ENCODE measurements around the gene P4HB.

Gene P4HB

DNA sequence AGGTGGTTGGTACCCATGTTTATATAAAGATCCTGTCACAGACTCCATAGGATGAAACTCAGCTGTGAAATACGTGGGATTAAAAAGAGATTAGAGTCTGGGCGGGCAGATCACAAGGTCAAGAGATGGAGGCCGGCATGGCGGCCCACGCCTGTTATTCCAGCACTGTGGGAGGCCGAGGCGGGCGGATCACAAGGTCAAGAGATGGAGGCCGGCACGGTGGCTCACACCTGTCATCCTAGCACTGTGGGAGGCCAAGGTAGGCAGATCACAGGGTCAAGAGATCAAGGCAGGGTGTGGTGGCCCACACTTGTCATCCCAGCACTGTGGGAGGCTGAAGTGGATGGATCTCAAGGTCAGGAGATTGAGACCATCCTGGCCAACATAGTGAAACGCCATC is 35.1 kb upstream of the P4HB start:
- no peak for DNase-seq

DNA sequence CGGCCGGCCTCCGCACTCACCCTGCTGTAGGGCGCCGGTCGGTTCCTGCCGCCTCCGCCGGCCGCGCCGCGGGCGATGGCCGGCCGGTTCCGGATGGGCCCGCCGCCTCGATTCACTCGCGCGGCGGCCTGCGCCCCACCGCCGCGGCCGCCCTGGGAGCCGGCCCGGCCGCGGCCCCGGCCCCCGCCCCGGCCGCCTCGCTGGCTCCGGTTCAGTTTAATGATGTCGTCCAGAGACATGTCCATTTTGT is 30.9 kb upstream of the P4HB start:
- no peak for DNase-seq

DNA sequence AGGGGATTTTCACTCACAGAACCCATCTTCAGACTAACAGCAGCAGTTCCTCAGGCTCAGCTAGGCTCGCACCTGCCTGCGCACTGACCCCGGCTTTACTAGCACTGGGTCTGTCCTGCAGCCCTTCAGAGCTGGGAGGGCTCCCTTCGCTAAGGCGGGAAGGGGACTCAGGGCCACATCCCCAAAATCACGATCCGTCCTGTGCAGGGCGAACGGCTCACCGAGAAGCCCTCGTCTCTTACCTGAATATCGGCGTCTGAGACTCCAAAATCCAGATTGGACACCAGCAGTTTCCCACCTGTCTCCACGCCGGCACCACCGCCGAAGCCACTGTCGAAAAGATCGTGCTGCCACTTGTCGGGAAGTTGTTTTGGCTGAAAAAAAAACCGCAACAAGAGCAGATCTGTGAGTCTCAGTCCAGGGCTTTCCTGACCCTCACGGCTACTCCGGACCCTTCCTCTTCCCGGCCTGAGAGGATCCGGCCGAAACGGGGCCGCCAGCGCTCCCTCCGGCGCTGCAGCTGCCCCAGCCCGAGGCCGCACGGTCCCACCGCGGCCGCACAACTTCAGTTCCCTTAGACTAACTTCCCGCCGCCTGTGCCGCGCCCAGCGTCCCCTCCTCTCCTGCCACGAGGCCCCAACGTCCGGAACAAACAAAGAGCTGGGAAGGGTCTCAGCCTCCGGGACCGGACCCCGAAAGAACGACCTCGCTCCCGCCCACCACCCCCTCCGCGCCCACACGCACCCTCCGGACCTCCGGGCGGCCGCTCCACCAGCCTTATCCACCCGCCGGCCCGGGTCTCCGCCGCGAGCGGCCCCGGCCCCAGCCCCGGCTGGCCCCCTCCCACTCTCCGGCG is 30.3 kb upstream of the P4HB start:
- no peak for DNase-seq

DNA sequence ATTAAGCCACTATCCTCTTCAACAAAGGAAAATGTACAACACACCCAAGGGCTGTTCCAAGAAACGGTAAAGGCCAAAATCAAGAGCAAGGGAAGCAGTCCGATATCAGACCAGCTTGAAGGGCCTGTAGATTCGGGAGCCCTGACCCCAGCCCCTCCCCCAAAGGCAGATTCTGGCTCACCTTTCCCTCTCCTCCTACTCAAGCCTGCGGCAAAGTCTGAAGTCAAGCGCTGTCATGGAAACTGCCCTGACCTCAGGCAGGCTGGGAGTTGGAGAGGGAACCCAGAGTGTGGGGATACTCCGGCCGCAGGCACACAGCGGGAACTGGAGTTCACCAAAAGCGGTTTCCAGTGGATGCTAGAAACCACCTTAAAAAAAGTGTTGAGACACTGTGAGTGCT is 29.3 kb upstream of the P4HB start:
- DNase-seq, result no peak

DNA sequence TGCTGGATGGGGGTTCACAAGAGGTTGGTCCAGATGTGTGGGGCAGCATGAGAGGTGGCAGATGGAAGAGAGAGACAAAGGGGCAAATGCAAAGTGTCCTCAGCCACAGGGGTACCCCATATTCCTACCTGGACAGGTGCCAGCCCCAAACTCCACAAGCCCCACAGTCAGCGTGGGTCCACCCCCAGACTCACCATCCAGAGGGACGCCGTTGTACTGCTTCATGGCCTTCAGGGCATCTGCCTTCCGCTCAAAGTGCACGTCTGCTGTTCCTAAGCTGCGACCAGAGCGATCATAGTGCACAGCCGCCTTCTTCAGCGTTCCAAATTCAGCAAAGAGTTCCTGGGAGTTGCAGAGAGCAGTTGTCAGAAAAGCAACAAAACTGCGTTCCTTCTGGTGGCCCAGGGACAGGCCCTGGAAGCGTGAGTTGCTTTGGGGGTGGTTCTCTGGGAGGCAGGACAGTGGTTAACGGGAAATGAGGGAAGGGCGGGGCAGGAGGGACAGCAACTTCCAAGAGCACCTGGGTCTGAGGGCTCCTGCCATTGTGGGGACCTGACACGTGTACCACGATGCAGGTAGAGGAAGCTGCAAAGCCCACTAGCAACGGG is 28.8 kb upstream of the P4HB start:
- no peak for DNase-seq

DNA sequence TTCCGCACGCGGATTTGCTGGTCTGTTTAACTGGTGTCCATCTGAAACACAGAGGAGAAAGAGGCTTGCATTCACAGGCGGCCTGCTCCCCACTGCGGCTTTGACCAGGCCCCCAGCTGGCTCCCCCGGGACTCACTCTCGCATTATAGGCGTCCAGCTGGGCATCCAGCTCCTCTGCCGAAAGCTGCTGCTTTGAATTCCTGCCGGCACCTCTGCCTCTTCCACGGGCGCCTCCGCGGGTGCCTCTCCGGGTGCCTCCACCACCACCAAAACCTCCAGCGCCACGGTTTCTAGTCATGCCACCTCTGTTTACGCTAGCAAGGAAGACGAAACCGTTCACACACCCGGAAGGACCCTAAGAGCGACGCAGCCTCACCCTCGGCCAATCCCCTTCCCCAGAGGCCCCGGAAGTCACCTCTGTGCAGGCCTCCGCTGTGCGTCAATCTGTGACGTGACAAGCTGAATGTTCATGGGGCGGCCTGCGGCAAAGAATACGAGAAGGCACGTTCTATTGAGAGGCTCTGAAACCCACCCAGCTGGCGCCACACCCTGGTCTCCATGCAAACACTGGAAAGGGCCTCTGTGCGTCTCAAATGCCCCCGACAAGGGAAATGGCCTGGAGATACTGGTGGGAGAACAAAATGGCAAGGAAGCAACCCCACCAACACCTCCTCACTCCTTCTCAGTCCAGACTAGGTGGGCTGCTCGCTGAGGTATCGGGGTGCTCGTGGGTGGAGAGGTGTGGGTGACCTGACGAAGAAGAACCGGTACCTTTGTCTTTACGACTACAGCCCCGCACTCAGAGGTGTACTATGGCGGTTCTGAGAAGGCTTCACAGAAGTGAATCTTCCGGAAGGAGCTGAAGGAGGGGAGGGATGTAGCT is 28.0 kb upstream of the P4HB start:
- DNase-seq, result no peak

DNA sequence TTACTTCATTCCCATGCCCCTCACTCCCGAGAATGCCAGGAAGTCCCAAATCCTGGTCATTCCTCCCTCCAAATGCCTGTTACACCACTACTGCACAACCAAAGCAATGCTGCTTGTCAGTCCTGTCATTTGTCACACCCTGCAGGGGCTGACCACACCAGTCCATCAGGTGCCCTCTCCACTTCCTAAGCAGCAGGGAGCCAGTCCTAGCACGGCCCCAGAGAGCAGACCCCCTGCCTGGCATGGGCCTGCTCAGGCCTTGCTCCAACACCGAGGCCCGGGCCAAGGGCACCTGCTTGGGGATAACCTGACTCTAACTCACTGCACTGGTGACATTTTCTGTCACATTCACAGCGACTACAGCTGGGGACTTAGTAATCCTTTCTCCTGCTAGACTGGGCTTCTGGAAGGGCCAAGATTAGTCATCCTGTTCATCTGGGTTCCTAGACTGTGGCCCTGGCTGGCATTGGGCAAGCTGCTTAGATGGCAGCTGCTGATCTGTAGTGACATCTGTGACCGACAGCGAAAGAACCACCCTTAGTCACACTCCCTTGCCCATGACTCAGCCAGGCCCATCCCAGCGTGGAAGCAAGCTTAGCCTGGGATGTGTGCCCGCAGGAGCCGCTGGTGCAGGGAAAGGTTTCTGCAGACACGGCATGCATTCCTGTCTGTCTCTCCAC is 25.7 kb upstream of the P4HB start:
- DNase-seq, result no peak

DNA sequence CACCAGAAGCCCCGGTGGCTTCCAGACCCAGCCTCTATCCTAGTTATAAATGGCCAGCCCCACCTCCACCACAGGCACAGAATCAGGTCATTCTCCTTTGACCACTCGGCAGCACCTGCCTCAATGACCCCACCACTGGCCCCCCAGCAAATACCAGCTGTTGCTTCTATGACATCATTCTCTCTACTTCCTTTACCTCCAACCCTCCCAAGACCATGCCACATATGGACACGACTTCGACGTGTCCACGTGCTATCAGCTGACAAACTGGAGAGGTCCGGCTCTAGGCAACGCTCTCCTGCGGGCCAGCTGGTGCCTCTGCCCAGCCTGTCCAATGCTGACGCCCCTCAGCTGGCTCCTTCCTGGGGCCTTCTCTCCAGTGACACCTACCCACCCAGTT is 25.1 kb upstream of the P4HB start:
- no peak for DNase-seq

DNA sequence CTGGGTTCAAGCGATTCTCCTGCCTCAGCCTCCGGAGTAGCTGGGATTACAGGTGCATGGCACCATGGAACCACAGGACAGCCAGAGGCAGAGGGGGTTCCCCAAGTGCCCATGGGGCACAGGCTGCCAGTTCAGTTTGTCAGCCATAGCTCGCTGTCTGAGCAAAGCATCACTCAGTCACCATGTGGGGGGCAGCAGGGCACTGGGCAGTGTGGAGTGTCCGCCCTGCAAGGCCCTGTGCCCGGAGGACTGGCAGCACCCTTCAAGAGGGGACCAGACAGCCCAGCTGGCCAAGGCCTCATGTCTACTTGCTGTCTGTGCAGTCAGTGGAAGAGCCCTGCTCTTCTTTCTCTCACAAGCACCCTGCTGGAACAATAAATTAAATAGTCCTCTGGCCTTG is 24.6 kb upstream of the P4HB start:
- DNase-seq, result no peak

DNA sequence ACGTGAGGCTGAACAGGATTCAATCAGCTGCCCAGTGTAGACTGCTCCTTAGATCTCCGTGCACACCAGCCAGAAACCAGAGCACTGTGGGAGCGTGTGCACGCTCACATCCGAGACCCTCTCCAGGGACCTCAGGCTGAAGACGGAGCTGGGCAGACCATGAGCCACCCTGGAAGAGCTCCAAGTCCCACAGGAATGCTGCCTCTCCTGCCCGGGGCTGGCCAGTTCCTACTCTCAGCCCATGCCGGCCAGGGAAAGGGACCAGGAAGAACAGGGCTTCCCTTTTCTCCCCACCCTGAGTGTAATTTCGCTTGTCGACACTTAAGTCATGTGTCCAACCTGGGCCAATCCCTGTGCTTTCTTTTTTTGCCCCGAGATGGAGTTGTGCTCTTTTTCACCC is 24.2 kb upstream of the P4HB start:
- DNase-seq, result no peak

DNA sequence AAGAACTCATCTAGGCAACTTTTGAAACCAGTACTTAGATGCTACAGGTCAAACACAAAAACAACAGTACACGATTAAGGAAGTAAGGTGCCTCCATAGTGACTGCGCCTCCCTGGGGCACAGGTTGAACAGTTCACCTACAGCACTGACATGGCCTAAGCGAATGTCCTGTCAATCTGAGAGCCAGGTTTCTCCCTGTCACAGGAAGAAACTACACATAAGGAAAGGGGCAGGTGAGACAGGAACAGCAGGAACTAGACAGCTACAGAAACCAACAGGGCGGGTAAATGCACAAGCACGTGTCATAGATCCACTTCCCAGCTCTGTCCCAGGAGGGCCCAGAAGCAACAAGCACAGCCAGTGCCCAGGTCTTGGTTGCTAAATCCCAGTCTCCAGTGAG is 18.8 kb upstream of the P4HB start:
- DNase-seq, result no peak

DNA sequence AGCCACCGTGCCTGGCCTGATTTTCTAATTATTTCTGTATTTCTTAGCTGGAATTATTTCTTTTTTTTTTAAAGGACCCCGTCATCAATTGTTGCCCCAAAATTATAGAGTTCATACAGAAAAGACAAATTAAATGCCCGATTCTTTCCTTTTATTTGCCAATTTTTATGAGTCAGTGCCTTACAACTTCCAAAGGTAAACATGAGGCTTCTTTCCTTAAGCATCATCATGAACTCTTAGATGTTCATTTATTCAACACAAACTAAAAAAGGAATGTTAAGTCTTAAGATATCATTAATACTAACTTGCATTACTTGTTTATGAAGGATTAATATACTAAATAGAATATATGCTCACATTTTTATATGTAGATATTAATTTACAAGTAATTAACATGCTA is 18.0 kb upstream of the P4HB start:
- DNase-seq, result no peak

DNA sequence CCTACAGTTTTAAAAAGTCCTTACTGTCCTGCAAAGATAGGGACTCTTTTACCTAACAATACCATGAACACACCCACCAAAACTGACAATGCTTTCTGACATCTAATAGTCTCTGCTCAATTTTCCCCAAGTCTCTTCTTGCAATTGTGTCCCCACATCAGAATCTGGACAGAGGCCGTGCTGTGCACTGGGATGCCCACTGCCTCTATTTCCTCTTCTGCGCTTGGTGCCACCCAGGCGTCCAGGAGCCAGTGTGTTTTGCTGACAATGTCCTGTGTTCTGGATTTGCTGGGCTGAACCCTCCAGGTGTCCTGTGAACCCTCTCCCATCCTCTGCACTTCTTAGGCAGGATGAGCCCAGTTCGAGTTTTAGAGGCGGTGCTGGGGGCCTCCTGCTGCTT is 17.2 kb upstream of the P4HB start:
- no peak for DNase-seq

DNA sequence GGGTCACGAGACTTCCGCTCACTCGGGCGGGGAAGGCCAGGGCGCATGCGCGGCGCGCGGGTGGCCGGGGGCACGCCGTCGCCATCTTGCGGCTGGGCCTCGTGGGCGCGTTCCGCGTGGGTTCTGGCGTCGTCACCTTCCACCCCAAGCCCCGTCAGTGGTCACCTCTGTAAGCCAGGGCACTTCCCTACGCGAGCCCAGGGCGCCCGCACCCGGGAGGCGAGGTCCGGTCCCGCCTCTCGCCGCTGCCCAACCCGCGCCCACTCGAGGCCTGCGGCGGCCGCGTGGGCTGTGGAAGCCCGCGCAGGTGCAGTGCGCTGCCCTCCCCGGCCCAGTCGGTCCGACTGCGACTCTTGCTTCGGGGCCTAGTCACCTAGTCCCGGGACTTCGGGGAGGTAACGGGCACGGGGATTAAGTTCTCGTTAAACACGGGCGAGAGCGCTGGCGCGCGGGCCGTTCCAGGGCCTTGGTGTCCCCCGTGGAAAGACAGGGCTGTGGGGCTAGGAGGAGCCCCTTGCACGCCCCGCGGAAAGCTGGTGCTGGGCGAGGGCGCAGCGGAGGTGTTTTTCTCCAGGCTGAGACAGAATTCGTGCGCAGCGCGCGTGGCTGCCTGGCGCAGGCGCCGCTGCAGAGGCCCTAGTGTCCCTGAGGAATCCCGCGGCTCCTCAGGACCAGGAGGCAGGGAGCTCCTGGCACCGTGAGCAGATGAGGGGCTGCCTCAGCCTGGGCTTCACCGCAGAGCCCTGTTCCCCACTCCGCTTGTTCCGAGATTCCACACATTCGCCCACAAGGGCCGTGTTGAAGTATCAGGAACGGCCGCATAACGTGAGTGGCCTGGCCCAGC is 11.3 kb upstream of the P4HB start:
- peak; percentile 83 for DNase-seq

DNA sequence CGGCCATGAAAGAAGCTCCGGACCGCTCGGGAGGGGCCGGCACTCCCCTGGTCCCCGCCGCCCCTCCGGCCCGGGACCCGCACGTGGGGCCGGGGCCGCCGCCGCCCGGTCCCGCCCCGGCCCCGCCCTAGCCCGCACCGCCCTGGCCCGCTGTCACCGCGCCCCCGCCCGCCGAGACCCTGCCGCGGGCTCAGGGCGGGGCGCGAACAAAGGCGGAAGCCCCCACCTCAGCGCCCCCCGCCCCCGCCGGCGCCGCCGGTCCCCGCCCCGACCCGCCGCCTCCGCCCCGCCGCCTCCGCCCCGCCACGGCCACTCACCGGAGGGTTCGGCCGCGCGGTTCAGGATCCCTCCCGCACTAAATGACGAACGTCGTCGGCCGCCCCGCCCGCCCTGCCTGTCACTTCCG is 10.6 kb upstream of the P4HB start, which contains the start of gene ARHGDIA:
Gene ARHGDIA, minus strand, starts transcription at position 357 of the 406 bp plus-strand sequence. CDS start 1,407 bp downstream, outside the sequence.
- no peak for DNase-seq

DNA sequence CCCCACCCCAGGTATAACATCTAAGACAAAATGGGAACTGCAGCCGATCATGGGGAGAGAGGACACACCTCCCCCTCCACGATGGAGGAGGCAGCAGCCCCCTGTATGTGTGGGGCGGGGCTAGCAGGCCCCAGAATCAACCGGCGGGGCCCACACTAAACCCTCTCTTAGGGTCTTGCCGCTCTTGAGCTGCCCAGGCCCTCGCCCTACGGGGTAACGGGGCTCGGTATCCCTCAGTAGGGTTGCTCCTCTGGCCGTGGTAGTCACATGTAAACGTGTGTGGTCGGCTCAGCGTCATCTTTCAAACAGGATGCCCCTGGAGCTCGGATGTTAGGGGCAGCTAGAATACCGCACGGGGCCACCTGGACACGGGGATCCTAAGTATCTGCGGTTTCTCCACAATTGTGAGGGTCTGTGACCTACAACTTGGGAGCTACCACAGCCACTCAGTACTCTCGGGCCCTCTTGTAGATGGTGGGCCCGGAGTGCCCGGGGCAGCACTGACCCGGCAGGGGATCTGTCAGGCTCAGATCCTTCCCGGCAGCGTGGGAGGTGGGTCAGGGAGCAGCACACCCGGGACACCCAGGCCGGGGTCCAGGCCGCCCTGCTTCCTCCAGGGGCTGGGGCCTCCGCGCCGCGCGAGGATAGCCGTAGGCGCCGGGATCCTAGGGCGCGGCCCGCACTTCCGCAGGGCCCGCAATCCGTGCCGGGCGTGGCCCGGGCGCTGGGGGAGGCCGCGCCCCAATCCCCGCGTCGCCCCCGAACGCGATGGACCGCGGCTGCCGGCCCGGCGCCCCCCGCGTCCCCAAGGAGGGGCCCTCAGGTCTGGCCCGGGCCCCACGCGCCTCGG is 10.0 kb upstream of the P4HB start:
- DNase-seq, result no peak

DNA sequence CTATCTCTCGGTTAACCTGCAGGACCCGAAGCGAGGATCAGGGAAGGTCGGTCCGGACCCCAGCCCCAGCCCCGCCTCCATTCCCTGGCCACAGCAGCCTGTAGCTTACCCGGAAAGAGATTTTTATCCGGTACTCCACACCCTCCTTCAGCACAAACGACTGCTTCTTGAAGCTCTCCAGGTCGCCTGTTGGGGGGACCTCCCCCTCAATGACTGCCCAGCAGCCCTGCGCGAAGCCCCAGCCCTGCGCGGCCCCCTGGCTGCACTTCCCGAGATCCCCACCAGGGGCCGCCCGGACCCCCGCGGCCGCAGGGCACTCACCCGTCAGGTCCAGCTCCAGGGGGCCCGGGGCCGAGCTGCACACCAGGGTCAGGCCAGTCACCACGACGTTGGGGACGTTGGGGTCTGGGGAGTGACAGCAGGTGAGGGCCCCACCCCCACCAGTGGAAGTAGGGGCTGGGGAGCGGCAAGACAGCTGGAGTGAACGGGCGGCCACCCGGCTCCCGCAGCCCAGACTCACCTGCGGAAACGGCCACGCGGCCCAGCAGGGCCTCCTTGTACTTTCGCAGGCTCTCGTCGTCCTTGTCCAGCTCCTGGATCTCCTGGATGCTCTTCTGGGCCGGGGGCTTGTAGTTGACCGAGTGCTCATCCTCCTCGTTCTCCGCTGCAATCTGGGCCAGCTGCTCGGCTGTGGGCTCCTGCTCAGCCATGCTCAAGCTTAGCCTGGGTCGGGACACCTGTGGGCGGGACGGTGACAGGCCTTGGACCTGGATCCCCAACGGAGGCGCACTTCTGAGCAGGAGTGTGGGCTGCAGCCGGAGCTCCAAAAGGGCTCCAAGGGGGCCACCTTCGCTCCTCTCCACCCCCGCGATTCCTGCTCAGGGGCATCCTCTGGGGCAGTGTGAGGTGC is 9.1 kb upstream of the P4HB start:
- no peak for DNase-seq

DNA sequence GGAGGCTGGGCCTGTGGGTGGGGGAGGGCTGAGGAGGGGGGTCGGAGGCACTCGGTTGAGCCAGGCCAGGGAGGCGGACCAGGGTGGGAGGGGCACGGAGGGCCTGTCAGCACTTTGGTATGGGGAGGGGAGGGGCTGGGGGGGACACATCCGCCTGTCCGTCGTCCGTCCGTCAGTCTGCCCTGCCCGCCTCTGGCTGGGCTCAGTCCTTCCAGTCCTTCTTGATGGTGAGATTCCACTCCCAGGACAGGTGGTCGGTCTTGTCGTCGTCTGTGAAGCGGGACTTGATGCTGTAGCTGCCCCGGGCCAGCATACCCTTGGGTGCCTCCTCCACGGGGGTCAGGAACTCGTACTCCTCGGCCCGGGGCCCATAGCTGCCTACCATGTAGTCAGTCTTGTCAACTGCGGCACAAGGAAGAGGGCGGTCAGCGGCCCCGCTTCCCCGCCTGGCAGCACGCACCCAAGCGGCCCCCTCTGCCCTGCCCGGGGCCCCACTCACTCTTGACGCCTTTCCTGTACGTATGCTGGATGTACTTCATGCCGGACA is 8.4 kb upstream of the P4HB start:
- DNase-seq, result no peak

DNA sequence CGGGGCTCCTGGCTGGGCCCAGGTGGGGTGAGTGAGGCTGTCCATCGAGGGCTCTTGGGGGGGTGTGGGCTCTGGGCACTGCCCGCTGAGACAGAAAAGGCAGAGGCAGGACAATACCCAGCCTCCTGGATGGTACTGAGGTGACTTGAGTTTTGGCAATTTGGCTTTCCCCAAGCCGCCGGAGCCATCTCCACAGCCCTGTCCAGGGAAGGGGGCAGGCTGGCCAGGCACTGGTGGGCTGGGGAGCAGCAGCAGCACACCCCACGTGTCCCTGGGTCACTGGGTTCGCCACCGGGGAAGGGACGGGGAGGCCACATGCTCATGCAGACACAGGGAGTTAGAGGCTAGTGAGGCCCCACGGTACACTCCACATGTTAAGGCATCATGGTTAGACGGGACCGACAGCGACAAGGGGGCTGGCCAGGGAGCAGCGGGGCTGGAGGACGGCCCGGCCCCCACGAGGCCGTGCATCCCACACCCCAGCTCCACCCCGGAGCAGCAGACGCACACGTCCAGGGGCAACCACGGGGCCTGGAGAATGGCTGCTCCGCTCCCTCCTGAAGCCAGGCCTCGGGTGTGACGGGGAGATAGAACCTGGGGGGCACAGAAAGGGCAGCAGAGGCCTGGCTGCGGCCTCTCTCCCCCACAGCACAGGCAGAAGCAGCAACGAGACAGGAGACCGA is 7.8 kb upstream of the P4HB start:
- no peak for DNase-seq
